Tibial nerve (tissue), 4 donors: ENCODE measurements around the gene MBIP.

ENCODE experiments used
- EP300 ChIP-seq, 2 donors: sonication (generic); formaldehyde crosslinking; IDR thresholded peaks; one replicate each; pipeline ENCODE4 v1.6.1; 2017; ENCODE audit warnings: antibody characterized with exemption in 2 of 2, mild to moderate bottlenecking in 1 of 2
- POLR2A ChIP-seq, 2 donors: fragments of 450-650 bp; IDR thresholded peaks; one replicate each; pipeline ENCODE4 v1.6.1; 2017; ENCODE audit warnings: antibody characterized with exemption in 2 of 2, mild to moderate bottlenecking in 2 of 2, moderate library complexity in 2 of 2
- TF ChIP-seq, protein P1 (sequence below), 5 experiments: fragments of 200-600 bp in 3 of 5; fragments of 450-650 bp in 2 of 5; sonication (generic) in 3 of 5; IDR thresholded peaks; one replicate each; pipeline ENCODE4 v1.5.1; 2016 to 2019; ENCODE audit warnings: antibody characterized with exemption in 5 of 5, mild to moderate bottlenecking in 3 of 5, moderate library complexity in 2 of 5

- TF ChIP-seq, protein P1, sequence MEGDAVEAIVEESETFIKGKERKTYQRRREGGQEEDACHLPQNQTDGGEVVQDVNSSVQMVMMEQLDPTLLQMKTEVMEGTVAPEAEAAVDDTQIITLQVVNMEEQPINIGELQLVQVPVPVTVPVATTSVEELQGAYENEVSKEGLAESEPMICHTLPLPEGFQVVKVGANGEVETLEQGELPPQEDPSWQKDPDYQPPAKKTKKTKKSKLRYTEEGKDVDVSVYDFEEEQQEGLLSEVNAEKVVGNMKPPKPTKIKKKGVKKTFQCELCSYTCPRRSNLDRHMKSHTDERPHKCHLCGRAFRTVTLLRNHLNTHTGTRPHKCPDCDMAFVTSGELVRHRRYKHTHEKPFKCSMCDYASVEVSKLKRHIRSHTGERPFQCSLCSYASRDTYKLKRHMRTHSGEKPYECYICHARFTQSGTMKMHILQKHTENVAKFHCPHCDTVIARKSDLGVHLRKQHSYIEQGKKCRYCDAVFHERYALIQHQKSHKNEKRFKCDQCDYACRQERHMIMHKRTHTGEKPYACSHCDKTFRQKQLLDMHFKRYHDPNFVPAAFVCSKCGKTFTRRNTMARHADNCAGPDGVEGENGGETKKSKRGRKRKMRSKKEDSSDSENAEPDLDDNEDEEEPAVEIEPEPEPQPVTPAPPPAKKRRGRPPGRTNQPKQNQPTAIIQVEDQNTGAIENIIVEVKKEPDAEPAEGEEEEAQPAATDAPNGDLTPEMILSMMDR (IDR thresholded peaks at IDR 0.05), result no peak
- TF ChIP-seq EP300 (IDR thresholded peaks at IDR 0.05) (no peak), POLR2A (IDR thresholded peaks at IDR 0.05) (no peak)
These were observed 45.3 kb upstream of the MBIP start for GRCh38 chr14:36365766-36366165.
